HG03457 (cell line): ENCODE measurements around the gene CDCP1.
"Not testable (repeated sequence)": the region's sequence is repeated elsewhere in the genome, so short reads cannot be mapped to it uniquely, and the experiment has no call there.

Source experiments
- ATAC-seq: cut with Tn5 transposase; IDR thresholded peaks from one replicate; pipeline ENCODE4 v1.9.1; 2021; ENCODE audit warnings: moderate number of reproducible peaks; ENCODE audit not compliant: unreplicated experiment

Gene CDCP1

DNA sequence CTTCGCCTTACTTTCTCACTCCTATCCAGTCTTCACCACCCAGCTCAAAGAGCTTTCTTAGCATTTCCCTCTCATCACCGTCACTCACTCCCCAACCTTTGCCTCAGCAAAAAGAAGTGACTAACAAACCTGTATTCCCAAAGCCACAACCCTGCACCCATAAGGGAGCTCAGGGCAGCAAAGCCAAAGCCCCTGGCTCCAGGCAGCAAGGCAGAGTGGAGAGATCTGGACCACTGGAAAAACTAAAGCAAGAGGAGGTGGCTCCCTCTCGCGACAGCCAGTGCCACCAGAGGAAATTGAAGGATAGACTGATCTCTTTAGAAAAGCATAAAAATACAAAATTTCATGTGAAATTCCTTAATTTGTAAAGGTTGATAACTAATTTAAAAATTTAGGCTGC lies 25.1 kb upstream of the CDCP1 start:
- no peak for ATAC-seq

DNA sequence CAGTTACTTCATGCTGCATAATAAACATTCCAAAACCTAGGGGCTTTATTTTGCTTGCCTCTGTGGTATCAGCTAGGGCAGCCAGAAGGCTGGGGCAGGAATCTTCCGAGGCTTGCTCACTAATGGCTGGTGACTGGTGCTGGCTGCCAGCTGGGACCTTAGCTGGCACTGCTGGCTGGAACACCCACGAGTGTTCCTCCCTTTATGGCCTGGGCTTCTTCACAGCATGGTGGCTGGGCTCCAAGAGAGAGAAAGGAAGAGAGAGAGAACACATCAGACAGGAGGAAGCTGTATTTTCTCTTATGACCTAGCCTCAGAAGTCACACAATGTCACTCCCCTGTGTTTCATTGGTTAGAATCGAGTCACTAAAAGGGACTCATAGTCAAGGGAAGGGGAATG lies 23.9 kb upstream of the CDCP1 start:
- no peak for ATAC-seq

DNA sequence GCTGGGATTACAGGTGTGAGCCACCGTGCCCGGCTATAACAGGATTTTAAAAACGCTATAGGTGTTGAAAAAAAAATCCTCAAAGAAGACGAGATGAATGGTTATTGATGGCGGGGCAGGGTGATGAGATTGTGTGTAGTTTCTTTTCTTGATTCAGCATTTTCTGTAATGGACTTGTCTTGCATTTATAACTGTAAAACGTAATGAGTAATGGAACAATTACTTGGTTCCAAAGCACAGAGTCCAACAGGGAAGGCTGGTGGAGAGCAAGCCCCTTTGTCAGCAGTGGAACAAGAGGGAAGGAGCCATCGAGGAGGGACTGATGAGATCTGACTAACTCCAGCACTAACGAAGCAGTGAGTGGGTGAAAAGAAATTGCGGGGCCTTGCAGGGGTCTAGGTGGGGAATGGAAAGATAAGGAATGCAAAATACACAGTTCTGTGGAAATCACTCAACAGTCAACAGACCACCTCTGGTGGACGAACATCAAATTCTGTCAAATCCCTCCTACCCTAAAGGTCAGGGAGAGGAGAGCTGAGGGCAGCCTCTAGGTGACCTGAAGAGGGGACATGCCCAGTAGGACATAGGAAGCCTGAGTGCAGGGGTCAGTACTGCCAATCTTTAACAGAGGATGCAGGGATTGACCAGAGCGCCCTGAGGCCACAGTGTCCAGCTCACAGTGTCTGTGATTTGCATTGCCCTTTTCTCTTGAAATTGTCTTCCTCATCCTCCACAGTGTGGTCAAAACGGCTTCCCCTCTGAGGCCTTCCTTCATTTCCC lies 23.1 kb upstream of the CDCP1 start:
- no peak for ATAC-seq

DNA sequence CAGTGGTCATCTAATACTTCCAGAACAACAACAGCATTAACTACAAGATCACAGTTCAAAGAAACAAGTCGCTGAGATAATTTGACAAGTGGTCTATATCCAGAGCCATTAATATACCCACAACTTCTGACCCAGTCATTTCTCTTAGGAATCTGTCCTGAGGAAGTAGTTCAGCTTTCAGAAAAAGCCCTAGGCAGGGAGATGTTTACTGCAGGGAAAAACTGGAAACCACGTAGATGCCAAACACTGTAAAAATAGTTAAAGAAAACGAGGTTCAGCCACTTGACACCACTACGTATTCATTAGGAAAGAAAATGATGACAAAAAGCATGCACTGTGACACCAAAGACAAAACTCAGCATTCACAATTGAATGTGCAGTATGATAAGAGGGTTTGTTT lies 22.3 kb upstream of the CDCP1 start:
- no peak for ATAC-seq

DNA sequence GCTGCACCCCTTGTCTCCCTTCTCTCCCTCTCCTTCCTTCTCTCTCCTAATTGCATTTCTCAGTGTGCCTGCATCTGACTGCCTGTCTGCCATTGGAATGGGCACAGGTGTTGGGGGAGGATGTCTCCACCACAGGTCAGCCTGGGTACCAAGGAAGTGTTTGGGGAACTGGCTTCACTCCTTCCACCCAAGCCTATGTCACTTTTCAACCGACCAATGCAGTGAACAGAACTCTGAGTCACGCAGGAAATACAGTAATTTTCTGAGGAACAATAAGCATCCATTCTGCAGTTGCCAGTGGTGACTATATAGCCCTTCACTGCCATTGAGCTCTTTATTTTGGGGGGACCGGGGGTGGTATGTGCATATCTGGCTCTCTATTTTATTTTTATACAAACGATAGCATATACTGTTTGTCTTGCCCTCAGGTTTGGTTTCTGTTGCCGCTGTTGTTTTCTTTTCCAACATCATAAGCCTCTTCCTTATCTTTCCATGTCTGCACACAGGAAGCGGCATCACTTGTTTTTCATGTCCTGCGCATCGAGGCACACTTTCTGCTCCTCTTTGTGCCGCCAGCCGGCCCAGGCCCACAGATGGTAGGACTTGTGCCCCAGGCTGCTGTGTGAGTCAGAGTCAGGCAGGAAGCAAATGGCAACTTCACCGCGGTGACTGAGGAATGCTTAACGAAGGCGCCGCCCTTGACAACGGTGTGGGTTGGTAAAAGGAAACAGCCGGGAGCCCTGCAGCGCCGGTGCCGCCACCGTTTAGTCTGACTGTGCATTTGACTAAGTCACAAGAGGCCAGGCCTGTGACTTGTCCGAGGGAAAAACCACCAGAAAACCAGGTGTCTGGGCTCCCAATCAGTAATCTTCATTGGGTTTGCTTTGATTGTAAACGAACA lies 21.1 kb upstream of the CDCP1 start:
- ATAC-seq, result peak; percentile 63

DNA sequence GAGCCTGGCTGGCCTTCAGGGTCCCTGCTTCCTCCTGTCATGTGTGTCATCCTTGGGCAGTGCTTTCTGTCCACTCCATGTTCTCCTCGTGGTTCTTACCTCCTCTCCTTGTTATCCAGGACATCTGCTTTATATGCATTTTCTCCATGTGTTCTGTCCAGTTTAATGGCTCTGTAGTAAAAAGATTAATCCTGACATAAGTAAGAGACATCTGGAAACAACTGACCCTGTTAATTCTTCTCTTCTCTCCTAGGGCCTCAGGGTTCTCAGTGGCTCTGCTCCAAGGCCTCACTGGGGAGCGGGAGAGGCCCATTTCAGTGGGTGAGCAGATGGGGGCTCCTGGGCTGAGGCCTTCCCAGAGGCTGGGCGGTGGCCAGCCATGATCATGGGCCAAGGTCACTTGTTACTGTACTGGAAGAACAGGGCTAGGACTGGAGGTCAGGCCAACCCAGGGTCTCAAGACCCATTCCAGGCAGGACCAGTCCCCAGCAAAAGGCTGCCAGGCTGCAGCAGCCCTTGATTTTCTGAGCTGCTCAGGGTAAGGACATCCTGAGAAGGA lies 20.2 kb upstream of the CDCP1 start:
- no peak for ATAC-seq

DNA sequence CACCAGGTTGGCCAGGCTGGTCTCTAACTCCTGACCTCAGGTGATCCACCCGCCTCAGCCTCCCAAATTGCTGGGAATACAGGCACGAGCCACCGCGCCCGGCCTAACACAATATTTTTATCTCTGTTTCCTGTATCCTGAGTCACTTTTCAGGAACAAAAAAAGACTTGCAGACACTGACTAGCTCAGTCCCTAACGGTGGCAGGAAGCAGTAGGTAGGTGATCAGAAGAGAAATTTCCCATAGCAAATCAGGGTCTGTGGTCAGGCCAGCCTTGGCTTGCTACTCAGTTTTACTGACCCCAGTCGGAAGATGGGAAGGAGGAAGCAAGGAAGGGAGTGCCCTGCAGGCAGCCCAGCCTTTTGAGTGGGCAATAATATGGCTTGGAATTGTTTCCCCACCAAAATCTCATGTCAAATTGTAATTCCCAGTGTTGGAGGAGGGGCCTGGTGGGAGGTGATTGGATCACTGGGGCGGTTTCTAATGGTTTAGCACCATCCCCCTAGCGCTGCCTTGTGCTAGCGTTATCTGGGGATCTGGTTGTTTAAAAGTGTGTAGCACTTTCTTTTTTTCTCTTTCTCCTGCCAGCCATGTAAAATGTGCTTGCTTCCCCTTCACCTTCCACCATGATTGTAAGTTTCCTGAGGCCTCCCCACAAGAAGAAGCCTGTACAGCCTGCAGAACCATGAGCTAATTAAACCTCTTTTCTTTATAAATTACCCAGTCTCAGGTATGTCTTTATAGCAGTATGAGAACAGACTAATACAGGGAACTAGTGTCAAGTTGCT lies 19.5 kb upstream of the CDCP1 start:
- ATAC-seq, result no peak

DNA sequence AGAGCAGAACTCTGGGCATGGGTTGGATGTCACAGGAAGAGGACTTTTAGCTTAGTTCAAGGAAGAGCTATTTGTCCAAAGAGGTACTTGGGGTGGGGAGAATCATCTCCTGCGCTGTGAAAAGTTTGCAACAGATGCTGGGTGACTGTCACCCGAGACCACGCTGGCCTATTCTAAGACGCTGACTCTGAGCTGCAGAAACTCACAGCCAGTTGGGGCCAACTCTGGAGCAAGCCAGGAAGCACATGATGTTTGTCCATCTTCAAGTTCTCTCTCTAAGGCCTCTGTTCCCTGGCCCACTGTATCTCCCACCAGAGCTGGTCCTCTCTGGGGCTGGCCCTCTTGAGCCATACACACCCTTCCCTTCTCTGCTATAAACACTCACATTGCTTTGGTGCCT lies 17.9 kb upstream of the CDCP1 start:
- no peak for ATAC-seq

DNA sequence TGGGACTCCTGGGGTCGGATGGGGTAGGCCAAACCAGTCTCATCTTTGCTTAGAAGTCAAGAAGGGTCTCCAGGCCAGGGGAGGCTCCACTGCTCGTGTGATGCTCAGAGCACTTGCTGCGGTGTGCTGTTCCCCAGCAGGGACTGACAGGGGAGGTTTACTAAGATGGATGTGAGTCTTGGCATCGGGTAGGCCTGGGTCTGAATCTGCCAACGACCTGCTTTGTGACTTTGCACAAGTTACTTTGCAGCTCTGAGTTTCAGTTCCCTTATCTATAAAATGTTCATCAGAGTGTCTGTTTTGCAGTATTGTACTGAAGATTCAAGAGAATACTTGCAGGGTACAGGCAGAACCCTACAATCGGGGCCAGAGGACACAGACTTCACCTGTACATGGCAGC lies 17.3 kb upstream of the CDCP1 start:
- ATAC-seq, result no peak

DNA sequence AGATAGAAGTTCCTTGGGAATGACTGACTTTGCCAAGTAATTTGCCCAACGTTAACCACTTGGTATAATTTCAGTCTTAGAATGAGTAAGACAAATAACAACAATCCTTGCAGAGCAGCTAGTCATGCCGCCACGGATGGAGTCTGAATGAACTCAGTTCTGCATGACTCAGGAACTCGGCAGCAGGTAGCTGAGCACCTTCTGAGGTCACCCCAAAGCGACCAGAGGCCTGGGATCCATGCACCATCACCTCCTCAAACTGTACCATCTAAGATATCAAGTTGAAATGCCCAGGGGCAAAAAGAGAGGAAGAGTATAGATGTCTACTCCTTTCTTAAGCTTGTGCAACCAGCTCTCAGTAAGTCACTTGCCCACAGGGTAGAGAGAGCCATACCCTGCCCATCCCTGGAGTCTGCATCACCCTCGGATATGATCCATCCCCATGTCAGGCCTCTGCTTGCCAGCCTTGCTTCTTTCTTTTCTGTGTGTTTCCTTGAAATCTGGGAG lies 8.5 kb upstream of the CDCP1 start:
- ATAC-seq, result no peak

DNA sequence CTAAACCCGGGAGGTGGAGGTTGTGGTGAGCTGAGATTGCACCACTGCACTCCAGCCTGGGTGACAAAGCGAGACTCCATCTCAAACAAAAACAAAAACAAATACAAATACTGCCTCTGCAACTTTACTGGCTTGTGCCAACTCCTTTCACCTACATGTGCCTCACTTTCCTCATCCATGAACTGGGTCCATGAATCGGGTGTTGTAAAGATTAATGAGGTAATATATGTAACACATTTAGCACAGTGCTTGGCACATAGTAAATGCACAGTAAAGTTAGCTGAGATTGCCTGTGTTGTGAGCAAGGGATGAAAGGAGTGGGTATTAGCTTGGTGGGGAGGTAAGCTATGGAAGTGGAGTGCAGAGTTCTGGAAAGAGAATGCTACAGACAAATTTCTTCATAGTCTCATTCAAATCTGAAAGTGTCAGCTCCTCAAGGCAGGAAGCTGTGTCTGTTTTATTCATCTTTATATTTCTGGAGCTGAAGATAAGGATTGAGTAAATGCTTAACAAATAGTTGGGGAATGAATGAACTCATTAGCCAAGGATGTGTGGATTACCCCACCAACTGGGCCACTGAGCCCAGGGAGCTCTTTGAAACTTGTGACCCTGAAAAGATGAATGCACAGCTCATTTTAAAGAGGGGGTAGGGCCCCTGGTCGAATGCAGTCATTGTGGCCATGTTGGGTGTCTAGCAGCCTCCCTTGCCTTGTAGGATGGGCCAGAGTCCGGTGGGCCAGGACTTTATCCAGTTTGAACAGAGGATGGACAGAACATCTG lies 7.7 kb upstream of the CDCP1 start:
- no peak for ATAC-seq

DNA sequence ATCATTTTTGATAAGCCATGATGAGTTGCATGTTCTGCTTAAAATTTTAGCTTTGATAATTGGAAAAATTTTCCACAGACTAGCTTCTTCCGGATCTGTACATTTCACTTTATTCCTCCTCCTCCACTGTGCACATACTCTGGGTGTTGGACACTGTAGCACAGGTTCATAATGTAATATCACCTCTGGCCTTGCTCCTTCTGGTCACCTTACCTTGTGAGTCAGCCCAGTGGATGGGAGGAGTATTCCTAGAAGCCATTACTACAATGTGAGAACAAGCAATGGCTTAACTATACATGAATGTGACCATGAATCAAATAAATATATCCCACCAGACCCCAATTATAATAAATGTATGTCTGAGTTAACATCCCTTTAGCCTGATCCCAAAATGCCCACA lies 6.1 kb upstream of the CDCP1 start:
- ATAC-seq, result no peak

DNA sequence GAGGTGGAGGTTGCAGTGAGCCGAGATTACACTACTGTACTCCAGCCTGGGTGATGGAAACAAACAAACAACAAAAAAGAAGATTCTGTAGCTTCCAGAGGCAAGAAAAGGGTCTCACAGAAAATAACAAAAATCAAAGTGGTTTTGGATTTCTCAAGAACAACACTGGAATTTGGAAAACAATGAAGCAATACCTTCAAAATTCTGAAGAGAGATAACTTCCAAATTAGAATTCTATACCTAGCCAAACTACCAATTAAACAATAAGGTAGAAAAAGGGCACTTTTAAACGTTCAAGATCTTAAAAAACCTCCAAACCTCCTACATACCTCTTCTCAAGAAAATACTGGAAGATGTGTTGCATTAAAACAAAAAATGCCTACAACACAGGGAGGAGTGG lies 4.9 kb upstream of the CDCP1 start:
- no peak for ATAC-seq

DNA sequence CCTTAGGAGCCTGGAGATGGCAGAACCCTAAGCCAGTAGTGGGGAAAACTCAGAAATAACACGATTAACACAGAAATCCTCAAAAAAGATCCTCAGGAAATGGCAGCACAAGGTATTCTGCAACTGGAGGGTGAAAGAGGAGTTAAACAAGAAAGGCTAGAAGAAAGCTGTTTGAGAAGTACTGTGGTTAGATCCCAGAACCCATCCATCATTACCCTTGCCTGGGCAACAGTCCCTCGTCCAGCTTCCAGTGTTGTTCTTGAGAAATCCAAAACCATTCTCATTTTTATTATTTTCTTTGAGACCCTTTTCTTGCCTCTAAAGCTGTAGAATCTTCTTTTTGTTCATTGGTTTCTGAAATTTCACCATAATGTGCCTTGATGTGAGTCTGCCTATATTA lies 2.7 kb upstream of the CDCP1 start:
- no peak for ATAC-seq

DNA sequence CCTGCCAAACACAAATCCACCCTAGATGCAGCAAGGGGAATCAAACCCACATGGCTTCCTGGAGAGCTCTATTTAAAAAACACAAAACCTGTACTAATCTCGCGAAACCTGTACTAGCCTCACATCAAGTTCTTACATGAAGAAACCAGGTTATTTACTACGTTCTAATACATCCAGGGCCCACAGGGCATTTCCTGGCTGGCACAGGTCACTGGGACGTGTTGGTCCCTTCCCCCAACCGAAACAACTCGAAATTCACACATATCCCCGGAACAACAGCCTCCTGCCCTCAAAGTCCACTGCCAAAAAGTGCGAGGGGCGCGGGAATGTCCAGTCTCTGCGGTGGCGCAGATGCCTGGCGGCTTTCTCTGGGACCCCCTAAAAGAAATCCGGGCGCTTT lies 955 bp downstream of the CDCP1 start:
- ATAC-seq, result no peak

DNA sequence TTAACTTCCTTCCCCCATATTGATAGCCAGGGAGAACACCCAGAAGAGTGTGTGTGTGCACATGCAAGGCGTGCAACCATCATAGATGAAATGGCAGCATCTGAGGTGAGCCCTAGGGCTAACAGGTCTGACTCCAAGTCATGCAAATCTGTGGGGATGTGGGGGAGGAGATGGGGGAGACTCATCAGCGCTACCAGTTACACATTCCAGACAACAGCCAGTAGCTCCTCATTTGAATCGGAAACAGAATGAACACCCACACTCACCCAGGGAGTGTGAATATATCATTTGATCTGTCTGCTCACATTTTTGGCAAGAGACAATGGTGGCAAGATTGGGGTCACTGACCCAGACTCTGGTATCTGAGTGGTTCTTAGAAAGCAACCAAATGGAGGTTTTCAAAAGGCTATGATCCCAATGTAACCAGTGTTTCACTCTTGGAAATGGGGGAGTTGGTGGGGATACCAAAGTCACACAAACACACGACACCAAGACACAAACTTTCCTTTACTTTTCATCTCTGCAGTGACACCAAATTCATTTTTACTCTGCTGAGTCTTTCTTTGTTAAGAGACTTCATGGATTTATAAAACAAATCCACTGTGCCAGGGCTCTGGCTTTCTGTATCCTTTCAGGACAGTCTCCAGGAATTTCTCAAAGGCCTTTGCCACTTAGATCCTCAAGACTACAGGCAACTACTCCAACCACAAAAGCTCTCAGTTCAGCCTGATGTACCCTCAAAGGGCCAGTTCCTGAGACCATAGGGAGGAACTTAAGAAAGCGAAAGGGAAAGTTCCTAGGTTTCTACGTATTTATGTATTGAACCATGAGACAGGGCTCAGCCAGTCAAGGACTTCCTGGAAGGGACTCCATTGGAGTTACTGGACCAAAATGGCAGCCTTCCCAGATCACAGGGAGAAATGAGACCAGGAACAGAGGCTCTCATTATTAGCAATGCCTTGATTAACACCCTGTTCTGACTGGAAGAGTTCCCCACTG lies 2.2 kb downstream of the CDCP1 start:
- ATAC-seq, result no peak

DNA sequence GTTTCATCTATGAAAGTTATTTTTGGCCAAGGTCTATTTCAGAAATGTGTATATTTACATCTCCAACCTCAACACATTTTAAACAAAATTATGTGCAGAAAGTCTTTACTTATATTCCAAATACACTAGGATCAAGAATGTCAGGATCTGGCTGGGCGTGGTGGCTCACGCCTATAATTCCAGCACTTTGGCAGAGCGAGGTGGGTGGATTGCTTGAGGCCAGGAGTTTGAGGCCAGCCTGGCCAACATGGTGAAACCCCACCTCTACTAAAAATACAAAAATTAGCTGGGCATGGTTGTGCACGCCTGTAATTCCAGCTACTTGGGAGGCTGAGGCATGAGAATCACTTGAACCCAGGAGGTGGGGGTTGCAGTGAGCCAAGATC lies 5.4 kb downstream of the CDCP1 start:
- not testable (repeated sequence) for ATAC-seq

DNA sequence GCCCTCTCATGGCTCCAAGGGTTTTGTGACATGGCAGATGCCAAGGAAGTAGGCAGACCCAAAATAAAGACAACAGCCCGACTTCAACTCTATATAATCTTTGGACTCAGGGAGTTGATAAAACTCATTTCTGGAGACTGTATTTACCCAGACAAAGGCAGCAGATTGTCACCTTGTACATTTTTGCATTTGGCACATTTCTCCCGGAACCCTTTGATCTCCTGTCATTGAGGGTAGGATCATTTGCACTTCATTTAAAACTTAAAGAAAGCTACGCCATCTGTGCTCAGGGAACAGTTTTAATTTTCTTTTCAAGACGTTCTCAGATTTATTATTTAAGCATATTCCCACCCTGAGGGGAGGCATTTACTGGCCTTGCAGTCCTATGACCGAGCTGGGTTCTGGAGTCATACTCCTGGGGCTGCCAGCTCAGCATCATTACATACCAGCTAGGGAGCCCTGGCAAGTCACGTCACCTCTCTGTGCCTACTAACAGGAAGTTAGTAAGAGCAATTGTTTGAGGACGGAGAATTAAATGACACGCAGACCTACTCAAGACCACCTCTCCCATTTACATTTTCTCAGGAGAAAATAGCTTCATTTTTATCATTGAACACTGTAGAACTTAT lies 5.9 kb downstream of the CDCP1 start:
- ATAC-seq, result no peak
